ENCODE measurements around the gene SLC43A2. TPM values are rescaled to one million over a fixed set of nuclear protein-coding genes. Genes with fewer than 3 reads are reported as not detected.
"Not testable (repeated sequence)": the region's sequence is repeated elsewhere in the genome, so short reads cannot be mapped to it uniquely, and the experiment has no call there.

The SLC43A2 gene
- total RNA-seq, 3 donors from 2014 or later (not counting 1 experiment from before 2014, with no cell fraction given) = 24.5 to 36.0 (median 30.3) TPM

- Histone ChIP-seq H3K4me3 (ENCODE audit: low read length) (no peak overlapping the region), H3K4me1 (ENCODE audit: control insufficient read depth, insufficient read depth, low read length) (no peaks in the 10 kb centered on the region), H3K27me3 (ENCODE audit: control insufficient read depth, insufficient read depth, low read length) (no peaks in the 10 kb centered on the region), H3K36me3 (ENCODE audit: control insufficient read depth, insufficient read depth, low read length) (peaks cover 75% of the 10 kb centered on the region), H3K27ac (ENCODE audit: low read length) (no peak overlapping the region), H3K9me3 (ENCODE audit: control insufficient read depth, insufficient read depth, low read length) (no peaks in the 10 kb centered on the region)
- Mint-ChIP-seq H3K9me3 (no peaks in the 10 kb centered on the region), H3K36me3 (peaks cover 40% of the 10 kb centered on the region), H3K27ac (peak overlapping the region in 1 of 2 donors; percentile 48), H3K27me3 (ENCODE audit: low read depth in 2 of 2) (no peaks in the 10 kb centered on the region), H3K4me3 (no peak overlapping the region), H3K4me1 (peaks cover 7 to 8% of the 10 kb centered on the region in 2 donors)
- DNase-seq (no peak), ATAC-seq (no peak)
- TF ChIP-seq, protein P1, sequence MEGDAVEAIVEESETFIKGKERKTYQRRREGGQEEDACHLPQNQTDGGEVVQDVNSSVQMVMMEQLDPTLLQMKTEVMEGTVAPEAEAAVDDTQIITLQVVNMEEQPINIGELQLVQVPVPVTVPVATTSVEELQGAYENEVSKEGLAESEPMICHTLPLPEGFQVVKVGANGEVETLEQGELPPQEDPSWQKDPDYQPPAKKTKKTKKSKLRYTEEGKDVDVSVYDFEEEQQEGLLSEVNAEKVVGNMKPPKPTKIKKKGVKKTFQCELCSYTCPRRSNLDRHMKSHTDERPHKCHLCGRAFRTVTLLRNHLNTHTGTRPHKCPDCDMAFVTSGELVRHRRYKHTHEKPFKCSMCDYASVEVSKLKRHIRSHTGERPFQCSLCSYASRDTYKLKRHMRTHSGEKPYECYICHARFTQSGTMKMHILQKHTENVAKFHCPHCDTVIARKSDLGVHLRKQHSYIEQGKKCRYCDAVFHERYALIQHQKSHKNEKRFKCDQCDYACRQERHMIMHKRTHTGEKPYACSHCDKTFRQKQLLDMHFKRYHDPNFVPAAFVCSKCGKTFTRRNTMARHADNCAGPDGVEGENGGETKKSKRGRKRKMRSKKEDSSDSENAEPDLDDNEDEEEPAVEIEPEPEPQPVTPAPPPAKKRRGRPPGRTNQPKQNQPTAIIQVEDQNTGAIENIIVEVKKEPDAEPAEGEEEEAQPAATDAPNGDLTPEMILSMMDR (IDR thresholded peaks at IDR 0.05) = no peak
- intact Hi-C loops (cut with micrococcal nuclease) = no loop called here
- WGBS (ENCODE audit: insufficient coverage) = 98% methylated on average over 12 of the region's 12 CpGs
Measured at GRCh38 chr17:1661045-1661444, 32.4 kb upstream of the SLC43A2 start.

- DNase-seq = no peak
- Mint-ChIP-seq H3K4me1 (peaks cover 7 to 8% of the 10 kb centered on the region in 2 donors), H3K27me3 (ENCODE audit: low read depth in 2 of 2) (no peaks in the 10 kb centered on the region), H3K9me3 (no peaks in the 10 kb centered on the region), H3K36me3 (peaks cover 55% of the 10 kb centered on the region), H3K4me3 (no peak overlapping the region), H3K27ac (no peak overlapping the region)
- Histone ChIP-seq H3K27me3 (ENCODE audit: control insufficient read depth, insufficient read depth, low read length) (no peaks in the 10 kb centered on the region), H3K36me3 (ENCODE audit: control insufficient read depth, insufficient read depth, low read length) (peaks cover 88% of the 10 kb centered on the region), H3K4me3 (ENCODE audit: low read length) (no peak overlapping the region), H3K27ac (ENCODE audit: low read length) (no peak overlapping the region), H3K4me1 (ENCODE audit: control insufficient read depth, insufficient read depth, low read length) (no peaks in the 10 kb centered on the region), H3K9me3 (ENCODE audit: control insufficient read depth, insufficient read depth, low read length) (no peaks in the 10 kb centered on the region)
- TF ChIP-seq, protein P1 (IDR thresholded peaks at IDR 0.05) = no peak
- ATAC-seq = no peak
- 97% methylated on average over 9 of the region's 9 CpGs for WGBS (ENCODE audit: insufficient coverage)
- intact Hi-C loops (cut with micrococcal nuclease) = no loop called here
Measured at GRCh38 chr17:1658100-1658499, 29.5 kb upstream of the SLC43A2 start.

DNA sequence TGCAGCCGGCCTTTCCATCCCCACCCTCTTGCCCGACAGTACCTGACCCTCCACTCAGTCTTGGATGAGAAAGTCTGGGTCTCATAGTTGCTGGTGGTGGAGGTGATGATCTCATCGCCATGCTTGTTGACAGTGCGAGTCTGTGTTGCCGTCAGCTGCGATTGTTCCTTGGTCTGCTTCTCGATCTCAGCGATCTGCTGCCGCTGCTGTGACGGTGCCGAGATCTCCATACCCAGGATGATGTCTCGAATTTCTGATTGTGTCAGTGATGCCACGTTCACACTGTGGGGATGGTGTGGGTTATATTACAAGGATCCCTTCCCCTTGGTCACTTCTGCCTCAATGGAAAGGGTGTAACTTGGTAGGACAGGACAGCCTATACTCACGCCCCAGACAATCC, 25.1 kb upstream of the SLC43A2 start:
- WGBS (ENCODE audit: insufficient coverage) = 98% methylated on average over 13 of the region's 14 CpGs
- peaks cover 7 to 8% of the 10 kb centered on the region in 2 donors for H3K4me1 Mint-ChIP-seq
- Histone ChIP-seq H3K27me3 (ENCODE audit: control insufficient read depth, insufficient read depth, low read length) (no peaks in the 10 kb centered on the region), H3K27ac (ENCODE audit: low read length) (no peak overlapping the region), H3K4me1 (ENCODE audit: control insufficient read depth, insufficient read depth, low read length) (peaks cover 8% of the 10 kb centered on the region), H3K9me3 (ENCODE audit: control insufficient read depth, insufficient read depth, low read length) (no peaks in the 10 kb centered on the region), H3K4me3 (ENCODE audit: low read length) (no peak overlapping the region), H3K36me3 (ENCODE audit: control insufficient read depth, insufficient read depth, low read length) (peaks cover 76% of the 10 kb centered on the region)
- no peaks in the 10 kb centered on the region for H3K9me3 Mint-ChIP-seq
- H3K4me3 Mint-ChIP-seq = no peak overlapping the region
- DNase-seq (no peak), ATAC-seq (no peak)
- peaks cover 34% of the 10 kb centered on the region for H3K36me3 Mint-ChIP-seq
- intact Hi-C loops (cut with micrococcal nuclease) = no loop called here
- no peaks in the 10 kb centered on the region for H3K27me3 Mint-ChIP-seq (ENCODE audit: low read depth in 2 of 2)
- H3K27ac Mint-ChIP-seq = no peak overlapping the region
- TF ChIP-seq, protein P1 (IDR thresholded peaks at IDR 0.05) = no peak

- Histone ChIP-seq H3K4me1 (ENCODE audit: control insufficient read depth, insufficient read depth, low read length) (peaks cover 17% of the 10 kb centered on the region), H3K36me3 (ENCODE audit: control insufficient read depth, insufficient read depth, low read length) (peaks cover 67% of the 10 kb centered on the region)
- intact Hi-C loops (cut with micrococcal nuclease); H3K4me3 ChIP-seq (ENCODE audit: low read length); DNase-seq; H3K9me3 Mint-ChIP-seq; H3K27me3 ChIP-seq (ENCODE audit: control insufficient read depth, insufficient read depth, low read length); H3K27me3 Mint-ChIP-seq (ENCODE audit: low read depth in 2 of 2); H3K9me3 ChIP-seq (ENCODE audit: control insufficient read depth, insufficient read depth, low read length); ATAC-seq; H3K27ac ChIP-seq (ENCODE audit: low read length): not testable (repeated sequence)
- Mint-ChIP-seq H3K27ac (peak overlapping the region in 1 of 2 donors; percentile 8), H3K36me3 (peaks cover 28% of the 10 kb centered on the region), H3K4me3 (peak overlapping the region; percentile 17), H3K4me1 (peaks cover 7 to 14% of the 10 kb centered on the region in 2 donors)
- 98% methylated on average over 7 of the region's 7 CpGs for WGBS (ENCODE audit: insufficient coverage)
Measured at GRCh38 chr17:1652794-1653193, 24.2 kb upstream of the SLC43A2 start.
